T47D (cell line): ENCODE data around the gene LTB.

Source experiments
- DNase-seq, 2 experiments: peaks; one replicate each; pipeline versions ENCODE4 v3.0.0 to v3.0.0-alpha.2; 2011 to 2012; ENCODE audit warnings: low read depth in 1 of 2, low spot score in 1 of 2
- JUND ChIP-seq: IDR thresholded peaks from 2 replicates; pipeline ENCODE4 v1.6.1; 2012; ENCODE audit warnings: low read depth
- in situ Hi-C: cut with HindIII; loops from 2 replicates; pipeline ENCODE4 v1.10.0; 2016; ENCODE audit warnings: low sequenced_read_pairs, low pct_unique_long_range_greater_than_20kb

The LTB gene

DNA sequence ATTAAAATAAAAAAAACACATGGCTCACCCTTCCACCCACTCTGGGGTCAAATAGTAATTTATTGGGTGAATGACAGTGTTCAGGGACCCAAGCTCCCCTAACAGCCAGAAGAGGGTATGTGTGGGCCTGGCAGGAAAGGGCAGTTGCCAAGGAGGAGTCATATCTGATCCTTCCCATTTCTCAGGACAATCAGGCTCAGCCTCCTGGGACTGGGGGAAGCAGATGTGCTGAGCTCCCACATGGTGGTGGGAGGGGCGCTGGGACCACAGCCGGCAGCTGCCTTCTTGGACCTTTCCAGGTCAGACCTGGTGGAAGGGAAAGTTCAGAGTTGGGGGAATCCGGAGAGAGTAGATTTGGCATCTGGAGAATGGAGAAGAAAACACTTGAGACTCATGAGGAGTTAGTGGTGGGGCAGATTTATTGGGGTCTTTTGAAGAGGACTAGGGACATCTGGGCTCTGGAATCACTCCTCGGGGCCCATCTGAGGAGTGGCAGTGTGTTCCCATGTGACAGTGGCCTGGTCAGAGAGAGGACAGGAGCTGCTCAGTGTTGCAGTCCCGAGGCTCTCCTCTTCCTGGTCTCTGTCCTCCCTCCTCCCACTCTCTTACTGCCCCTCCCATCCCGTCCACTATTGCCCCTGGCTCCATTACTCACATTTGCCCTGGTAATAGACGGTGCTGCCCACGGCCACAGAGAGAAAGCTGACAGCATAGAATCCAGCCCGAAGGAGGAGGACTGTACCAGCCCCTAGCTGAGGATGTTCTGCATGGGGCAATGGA is 6.8 kb upstream of the LTB start:
- DNase-seq = no peak
- in situ Hi-C loops = no loop called here
- TF ChIP-seq JUND = no peak

DNA sequence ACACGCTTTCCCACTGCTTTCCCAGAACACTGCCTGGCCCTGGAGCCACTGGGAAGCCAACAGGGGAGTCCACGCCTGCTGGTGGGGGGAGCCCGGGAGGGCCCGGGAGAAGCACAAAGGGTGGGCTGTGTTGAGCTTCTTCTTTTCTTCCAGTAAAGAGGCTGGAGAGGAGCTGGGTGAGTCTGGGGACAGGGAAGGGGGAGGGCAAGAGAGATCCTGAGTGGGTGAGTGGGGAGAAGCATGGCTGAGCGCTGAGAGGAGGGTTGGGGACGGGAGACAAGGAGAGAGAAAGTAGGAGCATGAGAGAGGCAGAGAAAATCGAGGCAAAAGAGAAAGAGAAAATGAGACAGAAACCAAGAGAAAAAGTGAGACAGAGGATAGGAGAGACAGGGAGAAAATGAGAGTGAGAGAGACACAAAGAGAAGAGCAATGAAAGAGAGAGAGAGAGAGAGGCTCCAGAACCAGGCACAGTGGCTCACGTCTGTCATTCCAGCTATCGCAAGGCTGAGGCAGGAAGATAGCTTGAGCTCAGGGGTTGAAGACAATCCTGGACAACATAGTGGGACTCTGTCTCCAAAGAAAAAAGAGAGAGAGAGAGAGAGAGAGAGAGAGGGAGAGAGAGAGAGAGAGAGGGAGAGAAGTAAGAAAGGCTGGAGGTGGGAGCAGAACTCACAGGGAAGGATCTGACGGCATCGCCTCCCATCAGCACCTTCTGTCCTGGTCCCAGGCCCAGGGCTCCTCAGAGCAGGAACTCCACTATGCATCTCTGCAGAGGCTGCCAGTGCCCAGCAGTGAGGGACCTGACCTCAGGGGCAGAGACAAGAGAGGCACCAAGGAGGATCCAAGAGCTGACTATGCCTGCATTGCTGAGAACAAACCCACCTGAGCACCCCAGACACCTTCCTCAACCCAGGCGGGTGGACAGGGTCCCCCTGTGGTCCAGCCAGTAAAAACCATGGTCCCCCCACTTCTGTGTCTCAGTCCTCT is 5.9 kb upstream of the LTB start:
- in situ Hi-C loops = no loop called here
- TF ChIP-seq JUND = no peak
- DNase-seq = no peak

DNA sequence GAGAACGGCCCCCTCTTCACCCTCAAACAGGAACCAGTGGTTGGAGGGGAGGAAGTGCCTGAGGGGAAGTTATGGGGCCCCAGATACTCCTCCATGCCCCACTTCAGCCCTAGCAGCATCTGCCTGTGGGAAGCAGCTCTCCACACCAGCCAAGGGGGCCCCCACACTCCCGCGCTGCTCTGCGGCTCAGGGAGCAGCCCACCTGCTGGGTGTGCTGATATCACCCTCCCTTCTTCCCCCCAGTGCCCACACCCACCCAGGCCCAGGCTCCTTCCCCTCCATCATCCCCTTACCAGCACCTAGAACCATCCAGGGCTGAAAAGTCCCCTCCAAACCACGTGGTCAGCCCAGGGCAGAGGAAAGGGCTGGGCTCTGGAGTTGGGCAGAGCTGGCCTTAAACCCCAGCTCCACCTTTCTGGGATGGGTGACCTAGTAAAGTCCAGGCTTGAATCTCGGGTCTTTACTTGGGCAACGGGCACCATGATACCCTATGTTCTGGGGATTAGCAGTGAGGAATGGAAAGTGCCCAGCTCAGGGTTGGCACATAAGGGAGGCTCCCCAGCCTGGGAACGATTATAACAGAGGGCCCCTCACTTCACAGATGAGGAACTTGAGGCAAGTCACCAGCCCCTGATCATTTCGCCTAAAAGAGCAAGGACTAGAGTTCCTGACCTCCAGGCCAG is 4.5 kb upstream of the LTB start:
- no peak for TF ChIP-seq JUND
- in situ Hi-C loops = no loop called here
- no peak for DNase-seq

DNA sequence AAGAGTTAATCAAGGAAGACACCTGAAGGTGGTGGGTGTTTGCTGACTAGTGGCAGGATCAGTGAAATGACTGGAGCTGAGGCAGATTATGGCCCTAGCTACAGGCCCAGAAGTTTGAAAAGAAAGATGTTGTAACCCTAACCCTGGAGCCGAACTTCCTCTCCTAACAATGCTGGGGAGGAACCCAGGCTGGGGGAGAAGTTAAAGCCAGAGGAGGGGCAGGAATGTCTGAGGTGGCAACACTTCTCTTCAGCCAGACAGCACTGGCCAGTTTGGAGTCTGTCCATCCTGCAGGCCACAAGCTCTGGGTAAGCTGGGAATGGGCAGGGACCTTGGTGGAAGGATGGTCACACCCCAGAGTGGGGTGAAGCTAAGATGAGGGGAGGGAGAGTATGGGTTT is 3.8 kb upstream of the LTB start, which contains the start of gene LST1:
Gene LST1 (plus strand): TSS at position 270 of the 400 bp plus-strand sequence. CDS start 1,023 bp downstream, outside the sequence.
- in situ Hi-C loops = no loop called here
- DNase-seq = no peak
- TF ChIP-seq JUND = no peak

DNA sequence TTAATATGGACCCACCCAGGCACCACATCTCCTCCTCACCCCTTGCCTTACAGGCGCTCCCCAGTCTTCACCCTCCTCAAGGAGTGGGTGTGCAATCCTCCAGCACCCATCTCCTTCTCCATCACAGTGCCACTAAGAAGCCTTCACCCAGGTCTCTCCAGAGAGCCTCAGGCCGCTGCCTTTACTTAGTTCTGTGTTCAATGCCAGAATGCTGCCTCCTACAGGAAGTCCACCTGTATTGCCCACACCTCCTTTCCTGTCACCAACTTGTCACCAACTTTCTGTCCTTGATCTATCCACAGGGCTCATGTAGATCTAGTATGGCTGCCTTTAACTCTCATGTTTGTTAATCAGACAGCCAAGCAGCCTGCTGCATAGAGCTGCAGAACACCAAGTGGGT is 3.3 kb upstream of the LTB start:
- peak in 1 of 2 experiments; percentile 37 for DNase-seq
- in situ Hi-C loops = no loop called here
- TF ChIP-seq JUND = no peak

DNA sequence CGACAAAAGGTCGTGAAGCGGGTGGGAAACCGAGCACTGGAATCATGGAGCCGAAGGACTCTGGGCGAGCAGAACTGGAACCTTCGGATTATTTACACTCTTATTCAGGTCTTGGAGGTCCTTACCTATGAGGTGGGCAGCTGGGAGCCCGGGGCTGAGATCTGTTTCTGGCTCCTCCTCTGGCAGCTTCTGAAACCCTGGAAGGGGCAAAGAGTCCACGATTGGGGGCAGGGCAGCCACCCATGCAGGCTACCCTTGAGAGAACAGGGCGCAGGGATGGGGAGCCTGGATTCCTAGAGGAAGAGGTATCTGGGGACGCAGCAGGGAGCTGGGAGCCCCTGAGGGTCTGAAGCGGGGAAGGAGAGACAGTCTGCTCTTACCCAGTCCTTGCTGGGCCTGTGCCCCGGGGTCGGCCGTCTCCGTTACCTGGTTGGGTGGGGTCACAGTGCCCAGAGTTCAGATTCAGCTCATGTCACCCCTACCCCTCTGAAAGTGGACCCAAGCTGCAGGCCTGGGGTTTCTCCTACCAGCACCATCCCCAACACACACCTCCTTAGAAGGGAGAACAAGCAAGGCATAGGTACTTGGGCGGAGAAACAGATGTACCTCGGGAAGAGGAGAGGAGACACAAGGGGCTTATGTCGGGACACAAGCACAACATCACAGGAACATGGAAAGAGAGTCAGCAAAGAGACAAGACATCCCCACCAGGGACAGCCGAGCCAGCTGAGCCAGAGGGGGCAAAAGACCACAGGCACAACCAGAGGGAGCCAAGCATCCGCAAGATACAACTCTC is 592 bp downstream of the LTB start:
- in situ Hi-C loops = no loop called here
- no peak for TF ChIP-seq JUND
- DNase-seq = no peak

DNA sequence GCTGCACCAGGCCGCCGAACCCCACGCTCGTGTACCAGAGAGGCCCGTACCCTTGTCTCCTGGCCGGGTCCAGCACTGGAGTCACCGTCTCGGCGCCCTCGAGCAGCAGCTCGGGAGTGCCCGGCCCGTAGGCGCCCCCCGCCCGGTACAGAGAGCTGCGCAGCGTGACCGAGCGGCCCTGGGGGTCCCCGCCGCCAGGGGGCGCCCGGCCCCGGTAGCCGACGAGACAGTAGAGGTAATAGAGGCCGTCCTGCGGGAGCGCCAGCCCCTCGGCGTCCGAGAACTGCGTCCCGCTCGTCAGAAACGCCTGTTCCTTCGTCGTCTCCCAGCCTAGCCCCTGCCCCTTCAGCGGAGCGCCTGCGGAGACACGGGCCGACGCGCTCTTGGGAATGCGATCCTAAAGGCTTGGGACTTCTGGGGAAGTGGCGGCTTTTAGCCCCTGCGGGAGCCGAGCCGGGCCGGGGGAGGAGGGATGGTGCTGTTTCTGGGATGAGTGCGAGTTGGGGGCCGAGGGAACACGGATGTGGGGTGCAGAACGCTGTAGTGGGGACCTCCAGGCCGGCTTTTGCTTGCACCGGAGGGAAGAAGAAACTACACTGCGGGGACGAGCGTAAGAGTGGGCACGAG is 1.3 kb downstream of the LTB start:
- in situ Hi-C loops = no loop called here
- no peak for TF ChIP-seq JUND
- DNase-seq = peak; percentile 79 to 85

DNA sequence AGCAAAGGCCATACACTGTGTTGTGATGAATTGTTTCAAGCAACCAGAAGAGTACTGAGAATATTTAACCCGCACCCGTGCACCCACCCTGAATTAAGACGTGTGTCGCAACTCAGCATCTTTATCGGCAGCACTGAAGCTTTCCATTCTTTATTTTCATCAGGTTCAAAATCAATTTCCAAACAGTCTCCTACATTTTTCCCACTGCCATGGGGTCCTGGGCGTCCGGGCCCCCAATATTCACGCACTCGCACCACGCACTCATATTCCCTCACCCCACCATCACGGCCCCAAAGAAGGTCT is 1.8 kb downstream of the LTB start:
- in situ Hi-C loops = no loop called here
- TF ChIP-seq JUND = no peak

DNA sequence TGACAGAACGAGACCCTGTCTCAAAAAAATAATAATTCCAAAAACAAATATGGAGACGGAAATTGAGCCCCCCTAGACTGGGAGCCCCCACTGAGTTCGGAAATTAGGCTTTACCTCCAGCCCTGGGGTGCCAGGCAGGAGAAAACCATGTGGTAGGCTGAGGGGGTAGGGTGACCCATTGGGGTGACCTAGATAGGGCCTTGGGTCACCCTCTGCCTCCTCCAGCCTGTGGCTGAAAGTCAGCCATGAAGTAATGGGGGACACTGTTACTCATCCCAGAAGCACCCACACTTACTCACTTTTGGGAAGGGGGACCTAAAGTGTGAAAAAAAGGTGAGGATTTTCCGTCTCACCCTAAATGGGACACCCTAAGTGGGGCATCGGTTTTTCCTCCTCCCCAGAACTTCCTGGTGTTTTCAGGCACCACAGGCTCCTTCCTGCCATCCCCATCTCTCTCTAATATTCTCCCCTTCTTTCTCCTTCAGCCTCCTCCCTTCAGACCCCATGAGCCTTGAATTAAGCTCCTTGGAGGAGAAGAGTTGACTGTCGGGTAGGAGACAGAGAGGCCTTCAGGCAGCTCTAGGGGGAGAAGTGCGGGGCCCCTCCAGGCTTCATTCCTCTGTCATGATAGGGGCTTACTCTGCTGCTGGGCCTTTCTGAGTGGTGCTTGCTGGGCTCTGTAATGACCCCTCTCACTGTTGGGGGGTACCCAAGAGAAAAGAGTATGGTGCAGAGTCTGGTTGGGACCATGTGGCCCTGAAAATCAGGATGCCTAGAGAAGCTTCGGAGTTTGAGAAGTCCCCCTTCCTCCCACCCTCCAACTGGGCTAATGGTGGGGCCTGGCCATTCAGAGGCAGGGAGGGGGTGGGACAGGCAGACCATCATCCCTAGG is 2.4 kb downstream of the LTB start:
- DNase-seq = no peak
- no peak for TF ChIP-seq JUND
- in situ Hi-C loops = no loop called here

More for the DNA sequence above, 1.8 kb downstream of the LTB start:
- DNase-seq = no peak

DNA sequence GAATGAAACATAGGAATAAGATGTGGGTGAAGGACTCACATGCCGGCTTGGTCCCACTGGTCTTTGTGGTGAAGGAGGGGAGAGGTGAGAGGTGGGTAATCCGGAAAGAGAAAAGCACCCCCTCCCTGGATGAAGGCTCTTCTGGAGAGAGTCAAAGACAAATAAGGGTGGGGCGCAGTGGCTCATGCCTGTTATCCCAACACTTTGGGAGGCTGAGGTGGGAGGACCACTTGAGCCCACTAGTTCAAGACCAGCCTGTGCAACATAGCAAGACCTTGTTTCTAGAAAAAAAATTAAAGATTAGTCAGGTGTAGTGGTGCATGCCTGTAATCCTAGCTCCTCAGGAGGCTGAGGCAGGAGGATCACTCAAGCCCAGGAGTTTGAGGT is 3.1 kb downstream of the LTB start:
- no peak for TF ChIP-seq JUND
- DNase-seq = no peak
- in situ Hi-C loops = no loop called here
